ENCODE data around the gene MELTF. TPM values are rescaled to one million over a fixed set of nuclear protein-coding genes. Genes with fewer than 3 reads are reported as not detected.

MELTF gene
- total RNA-seq, 1 experiment from 2014 or later, result 60.6 TPM

DNA sequence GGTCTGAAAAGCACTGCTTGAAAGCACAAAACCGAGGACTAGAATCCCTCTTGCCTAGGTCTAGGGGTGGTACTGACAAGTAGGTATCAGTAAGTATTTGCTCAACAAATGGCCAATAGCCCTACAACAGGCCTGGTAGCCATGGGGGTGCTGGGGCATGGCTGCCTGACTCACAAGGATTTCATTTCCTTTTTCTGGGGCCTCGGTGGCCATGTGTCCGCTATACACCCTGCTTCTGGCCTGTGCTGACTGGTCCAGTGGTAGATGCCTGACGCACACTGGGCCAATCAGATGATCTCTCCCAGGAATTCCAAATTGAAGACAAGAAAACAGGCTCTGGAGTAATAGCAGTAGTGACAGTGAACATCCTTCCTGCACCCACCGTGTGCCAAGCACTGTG, 29.4 kb downstream of the MELTF start:
- DNase-seq (ENCODE audit: low read depth), result no peak
- in situ Hi-C loops (cut with HindIII; ENCODE audit: low pct_unique_long_range_greater_than_20kb, low sequenced_read_pairs), result no loop called here

DNA sequence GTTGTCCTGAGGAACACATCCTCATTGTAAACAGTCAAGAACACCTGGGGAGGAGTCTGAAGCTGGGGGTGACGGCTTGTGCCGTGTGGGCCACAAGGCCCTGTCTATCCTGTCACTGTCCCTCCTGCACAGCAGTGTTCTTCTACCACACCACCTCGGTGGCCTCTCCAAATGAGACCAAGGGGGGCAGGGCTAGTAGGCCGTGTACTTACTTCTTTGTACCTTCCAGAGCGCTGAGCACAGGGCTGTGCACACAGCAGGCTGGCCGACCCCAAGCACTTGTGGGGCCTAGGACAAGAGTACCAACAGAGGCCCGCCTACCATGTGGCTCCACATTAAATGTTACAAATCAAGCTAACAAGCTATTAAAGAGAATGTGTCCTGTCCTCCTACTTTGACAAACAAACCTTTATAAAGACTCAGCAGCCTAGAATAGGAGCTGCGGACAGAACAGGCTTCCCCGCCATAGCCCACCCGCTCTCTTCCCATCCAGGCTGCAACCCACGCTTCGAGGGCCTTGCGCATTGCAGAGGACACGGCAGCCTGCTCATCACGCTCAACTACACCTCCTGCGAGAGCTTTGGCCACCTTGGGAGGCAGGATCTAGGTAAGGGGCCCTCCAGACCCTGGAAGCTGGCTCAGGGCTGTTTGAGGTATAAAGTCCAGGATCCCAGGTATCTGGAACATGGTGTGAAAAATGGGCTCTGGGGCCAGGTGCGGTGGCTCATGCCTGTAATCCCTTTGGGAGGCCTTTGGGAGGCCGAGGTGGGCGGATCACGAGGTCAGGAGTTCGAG, 30.5 kb downstream of the MELTF start:
- in situ Hi-C loops (cut with HindIII; ENCODE audit: low pct_unique_long_range_greater_than_20kb, low sequenced_read_pairs), result no loop called here

DNA sequence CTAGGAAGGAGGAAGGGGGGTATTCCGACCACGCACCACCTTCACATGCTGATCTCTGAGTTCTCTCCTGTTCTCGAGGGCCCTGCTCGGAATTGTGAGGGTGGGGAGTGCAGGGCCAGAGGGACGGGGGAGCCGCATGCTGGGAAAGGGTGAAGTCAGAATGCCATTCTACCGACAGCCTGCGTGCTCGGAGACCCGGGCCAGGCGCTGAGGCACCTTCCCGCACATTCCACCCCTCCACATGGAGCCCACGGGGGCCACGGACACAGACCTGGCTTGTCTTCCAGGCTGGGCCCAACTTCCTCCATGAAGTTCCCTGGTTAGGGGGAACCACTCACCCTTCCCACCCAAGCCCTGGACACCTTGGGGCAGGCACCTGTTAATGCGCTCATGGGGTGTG, 32.3 kb downstream of the MELTF start:
- in situ Hi-C loops (cut with HindIII; ENCODE audit: low pct_unique_long_range_greater_than_20kb, low sequenced_read_pairs), result no loop called here
- DNase-seq (ENCODE audit: low read depth), result no peak

More for the DNA sequence above, 30.5 kb downstream of the MELTF start:
- no peak for DNase-seq (ENCODE audit: low read depth)

DNA sequence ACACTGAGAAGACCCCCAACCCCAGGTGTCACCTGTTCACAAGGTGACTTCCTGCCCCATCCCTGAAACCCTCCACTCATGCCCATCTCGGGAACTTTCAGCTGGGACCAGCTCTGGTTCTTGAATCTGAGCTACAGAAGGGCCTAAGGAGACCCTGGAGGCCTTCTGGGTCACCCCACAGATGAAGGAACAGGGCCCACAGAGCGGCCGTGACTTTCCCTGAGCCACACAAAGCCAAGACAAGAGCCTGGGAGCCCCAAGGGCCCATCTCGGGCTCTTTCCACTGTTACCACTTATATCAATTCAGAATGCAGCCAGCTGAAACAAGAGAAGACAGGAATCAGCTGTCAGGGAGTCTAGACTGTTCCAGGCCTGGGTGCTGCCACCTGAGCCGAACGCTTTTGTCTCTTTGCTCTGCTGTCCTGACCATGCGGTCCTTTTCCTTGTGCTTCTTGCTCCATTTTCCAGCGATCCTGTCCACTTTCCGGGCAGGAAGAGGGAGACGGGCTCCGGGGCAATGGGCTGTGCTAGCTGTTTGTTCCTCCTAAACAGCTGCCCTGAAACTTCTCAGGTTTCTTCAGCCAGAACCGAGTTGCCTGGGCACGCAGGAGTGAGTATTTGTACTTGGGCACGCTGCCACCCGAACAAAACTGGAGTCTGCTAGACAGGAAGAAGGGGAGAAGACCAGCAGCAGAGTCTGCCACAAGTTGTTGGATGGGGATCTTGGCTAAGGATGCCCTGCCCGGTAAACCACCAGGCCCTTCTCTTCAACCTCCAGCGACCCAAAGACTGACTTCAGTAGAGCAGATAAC, 33.0 kb downstream of the MELTF start:
- DNase-seq (ENCODE audit: low read depth), result no peak
- in situ Hi-C loops (cut with HindIII; ENCODE audit: low pct_unique_long_range_greater_than_20kb, low sequenced_read_pairs), result no loop called here

DNA sequence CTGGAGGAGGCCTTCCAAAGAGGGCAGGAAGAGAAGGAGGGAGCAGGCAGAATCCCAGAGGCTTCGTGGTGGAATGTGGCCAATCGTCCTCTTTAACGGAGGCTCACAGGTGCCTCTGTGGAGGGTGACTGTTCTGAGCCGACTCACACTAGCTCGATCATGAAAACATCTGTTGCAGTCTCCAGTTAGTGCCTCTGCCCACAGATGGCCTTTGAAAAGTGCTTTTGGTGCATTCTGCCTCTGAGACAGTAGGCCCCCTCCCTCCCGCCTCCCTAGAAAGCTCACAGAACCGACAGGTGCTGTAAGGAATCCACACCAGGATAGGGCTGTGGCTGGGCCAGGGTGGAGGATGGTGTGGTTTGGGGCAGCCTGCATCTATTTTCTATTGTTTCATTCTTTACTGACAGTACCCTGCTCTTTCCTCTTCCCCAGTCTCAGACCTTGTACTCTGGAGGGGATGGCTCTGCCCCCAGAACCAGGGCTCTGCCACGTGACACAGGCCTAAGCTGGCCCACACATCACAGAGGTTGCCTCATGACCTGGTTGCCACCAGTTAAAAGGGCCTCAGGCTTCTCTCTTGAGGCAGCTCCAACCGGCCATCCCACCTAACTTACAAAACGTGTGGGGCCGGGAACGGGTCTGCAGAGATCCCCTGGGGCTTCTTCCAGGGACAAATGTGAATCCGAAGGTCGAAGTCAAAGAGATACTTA, 33.8 kb downstream of the MELTF start:
- in situ Hi-C loops (cut with HindIII; ENCODE audit: low pct_unique_long_range_greater_than_20kb, low sequenced_read_pairs), result no loop called here
- DNase-seq (ENCODE audit: low read depth), result no peak

DNA sequence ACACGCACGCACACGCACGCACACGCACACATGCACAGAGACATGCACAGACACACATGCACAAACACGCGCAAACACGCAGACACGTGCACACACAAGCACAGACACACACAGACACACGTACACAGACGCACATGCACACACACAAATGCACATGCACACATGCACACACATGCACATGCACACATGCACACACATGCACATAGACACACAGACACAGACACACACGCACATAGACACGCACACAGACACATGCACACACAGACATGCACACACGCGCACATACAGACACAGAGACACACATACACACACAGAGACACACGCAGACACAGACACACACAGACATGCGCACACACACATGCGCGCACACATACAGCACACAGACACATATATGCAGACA, 34.6 kb downstream of the MELTF start:
- in situ Hi-C loops (cut with HindIII; ENCODE audit: low pct_unique_long_range_greater_than_20kb, low sequenced_read_pairs), result no loop called here
- no peak for DNase-seq (ENCODE audit: low read depth)

DNA sequence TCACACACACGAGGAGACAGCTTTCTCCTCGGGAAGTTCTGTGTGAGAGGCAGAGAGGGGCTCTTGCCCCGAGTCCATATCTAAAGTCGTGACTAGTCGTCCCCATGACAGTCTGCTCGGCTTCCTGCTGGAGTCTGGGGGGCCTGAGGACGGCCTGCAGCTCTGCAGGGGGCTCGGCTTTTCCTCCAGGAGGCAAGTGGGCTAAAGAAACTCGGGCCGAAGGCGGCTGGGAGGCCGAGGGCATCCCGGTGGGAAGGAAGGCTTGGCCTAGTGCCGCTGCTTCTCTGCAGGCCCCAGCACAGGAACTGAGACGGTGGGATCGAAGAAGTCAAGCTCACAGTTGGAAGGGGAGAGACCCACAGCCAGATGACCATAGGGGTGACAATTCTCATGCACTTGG, 35.6 kb downstream of the MELTF start:
- no peak for DNase-seq (ENCODE audit: low read depth)
- in situ Hi-C loops (cut with HindIII; ENCODE audit: low pct_unique_long_range_greater_than_20kb, low sequenced_read_pairs), result no loop called here

DNA sequence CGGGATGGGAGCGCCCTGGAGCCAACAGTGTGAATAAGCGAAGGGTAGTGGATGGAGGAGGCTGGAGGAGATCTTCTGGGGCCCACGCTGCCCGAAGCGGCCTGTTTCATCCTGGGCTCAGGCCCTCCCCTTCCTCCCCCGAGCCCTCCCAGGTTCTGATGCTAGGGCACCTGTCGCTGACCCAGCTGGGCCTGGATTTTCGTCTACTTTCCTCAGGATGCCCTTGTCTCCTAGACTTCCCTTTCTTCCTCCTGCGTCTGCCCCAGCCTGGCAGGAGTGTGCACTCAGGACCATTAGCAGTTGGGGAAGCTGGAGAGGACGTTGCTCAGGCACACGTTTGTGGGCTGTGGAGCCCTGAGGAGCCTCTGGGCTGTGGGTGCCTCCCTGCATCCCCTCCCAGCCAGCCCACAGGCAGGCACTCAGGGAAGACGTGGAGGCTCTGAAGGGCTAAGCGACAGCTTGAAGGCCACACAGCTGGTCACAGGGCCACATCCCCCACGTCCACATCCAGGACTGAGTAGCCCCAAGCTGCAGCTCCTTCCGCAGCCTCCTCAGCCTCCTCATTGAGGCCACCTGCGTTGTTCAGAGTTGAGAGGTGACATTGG, 37.1 kb downstream of the MELTF start:
- DNase-seq (ENCODE audit: low read depth), result no peak
- in situ Hi-C loops (cut with HindIII; ENCODE audit: low pct_unique_long_range_greater_than_20kb, low sequenced_read_pairs), result no loop called here

DNA sequence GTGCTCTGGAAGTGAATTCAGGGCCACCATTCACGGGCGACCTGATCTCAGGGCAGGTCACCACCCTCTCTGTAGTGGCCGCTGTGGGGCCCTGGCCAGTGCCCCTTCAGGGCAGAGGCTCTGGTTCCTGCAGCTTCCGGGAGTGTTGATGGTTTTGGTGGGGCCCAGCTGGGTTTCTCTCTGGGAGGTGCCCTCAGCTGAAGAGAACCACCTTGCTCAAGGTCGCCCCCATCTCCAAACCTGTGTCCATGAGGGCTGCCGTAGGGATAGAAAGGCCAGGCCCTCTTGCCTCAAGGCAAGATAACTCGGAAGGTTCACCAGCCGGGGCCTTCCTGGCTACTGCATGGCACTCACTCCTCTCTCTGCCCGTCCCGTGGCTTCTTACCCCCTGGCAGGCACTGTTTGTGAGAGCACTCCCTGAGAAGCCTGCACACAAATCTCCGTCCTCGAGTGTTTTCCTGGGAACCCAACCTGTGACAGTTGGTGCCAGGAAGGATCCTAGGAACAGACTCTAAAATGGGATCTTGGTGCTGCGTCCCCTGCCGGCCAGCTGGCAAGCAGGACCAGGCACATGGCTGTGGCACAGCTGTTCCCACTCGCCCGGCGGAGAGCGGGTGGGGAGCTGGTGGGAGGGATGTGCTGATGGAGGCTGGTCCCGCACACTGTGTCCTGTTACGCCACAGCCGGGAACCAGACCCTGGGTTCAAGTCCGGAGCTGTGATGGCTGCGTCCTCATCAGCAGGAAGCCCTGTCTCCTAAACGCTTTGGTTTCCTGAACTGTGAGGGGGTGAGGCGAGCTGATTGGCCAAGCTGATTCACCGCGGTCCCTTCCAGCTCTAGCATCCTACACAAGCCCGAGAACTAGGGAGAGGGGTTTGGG, 37.8 kb downstream of the MELTF start:
- in situ Hi-C loops (cut with HindIII; ENCODE audit: low pct_unique_long_range_greater_than_20kb, low sequenced_read_pairs), result no loop called here
- DNase-seq (ENCODE audit: low read depth), result no peak

DNA sequence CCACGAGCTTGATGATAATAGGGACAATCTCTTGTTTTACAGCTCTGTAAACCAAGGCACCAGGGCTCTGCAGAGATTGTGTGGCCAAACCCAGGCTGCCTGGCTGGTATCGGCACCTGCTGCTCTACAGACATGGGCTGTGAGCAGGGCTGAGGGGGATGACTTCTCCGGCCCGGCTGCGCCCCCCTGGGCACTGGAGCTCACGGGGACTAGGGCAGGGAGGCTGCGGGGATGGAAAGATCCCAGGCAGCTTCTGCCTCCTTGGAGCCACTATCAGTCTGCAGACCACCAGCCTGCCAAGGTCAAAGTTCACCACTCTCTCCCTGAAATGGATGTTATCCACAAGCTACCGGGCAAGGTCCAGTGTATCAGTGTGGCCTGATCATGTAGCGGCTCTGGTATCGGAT, 39.0 kb downstream of the MELTF start:
- DNase-seq (ENCODE audit: low read depth), result no peak
- in situ Hi-C loops (cut with HindIII; ENCODE audit: low pct_unique_long_range_greater_than_20kb, low sequenced_read_pairs), result no loop called here

DNA sequence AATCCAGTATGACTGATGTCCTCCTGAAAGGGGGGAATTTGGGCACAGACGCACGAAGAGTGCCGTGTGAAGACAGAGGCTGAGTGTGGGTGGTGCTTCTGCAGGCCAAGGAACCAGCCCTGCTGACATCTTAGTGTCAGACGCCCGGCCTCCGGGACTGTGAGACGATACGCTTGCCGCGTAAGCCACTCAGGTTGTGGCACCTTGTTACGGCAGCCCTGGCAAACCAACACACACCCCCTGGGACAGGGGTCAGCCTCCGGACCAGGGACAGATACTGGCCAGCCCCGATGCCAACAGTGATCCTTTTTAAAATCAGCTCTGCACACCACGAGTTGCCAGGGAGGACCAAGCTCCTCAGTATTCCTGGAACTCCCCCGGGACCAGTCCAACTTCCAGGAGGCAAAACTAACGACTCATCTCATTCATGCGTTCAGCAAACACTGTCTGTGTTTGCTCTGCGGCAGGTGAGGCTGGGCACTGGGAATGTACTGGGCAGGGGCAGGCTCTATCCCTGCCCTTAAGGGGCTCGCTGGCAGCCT, 39.8 kb downstream of the MELTF start:
- peak; percentile 38 for DNase-seq (ENCODE audit: low read depth)
- in situ Hi-C loops (cut with HindIII; ENCODE audit: low pct_unique_long_range_greater_than_20kb, low sequenced_read_pairs), result no loop called here

DNA sequence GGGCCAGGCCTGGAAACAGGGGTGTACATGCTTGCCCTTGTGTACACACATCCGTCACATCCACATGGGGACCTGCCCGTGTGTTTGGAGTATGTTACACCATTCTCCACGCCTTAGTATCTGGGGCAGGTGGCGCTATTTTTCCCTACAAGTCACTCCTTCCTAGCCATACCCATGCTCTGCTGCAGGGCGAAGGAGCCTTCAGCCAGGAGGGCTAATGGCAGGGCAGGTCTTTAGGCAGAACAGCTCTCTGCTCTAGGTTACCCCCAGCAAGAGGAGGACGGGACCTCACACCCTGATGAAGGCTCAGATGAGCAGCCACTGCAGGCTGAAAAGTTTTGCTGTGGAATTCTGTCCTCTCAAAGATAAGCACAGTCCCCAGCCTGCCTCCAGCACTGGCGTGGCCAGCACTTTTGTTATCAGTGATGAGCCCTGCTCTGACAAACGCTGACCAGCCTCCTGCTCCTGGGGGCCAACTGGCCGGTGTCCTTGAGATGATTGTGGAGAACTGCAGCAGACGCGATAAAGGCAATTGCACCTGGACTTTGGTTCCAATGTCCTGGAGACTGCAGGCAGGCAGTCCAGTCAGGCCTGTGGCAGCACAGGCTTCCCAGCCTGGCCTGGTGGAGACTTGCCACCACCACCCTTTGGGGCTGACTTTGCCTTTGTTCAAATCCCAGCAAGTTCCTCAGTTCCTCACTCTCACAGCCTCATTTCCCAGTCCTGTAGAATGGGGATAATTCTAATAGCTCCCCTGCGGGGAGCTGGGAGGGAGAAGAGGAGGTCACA, 41.2 kb downstream of the MELTF start:
- no peak for DNase-seq (ENCODE audit: low read depth)
- in situ Hi-C loops (cut with HindIII; ENCODE audit: low pct_unique_long_range_greater_than_20kb, low sequenced_read_pairs), result no loop called here

DNA sequence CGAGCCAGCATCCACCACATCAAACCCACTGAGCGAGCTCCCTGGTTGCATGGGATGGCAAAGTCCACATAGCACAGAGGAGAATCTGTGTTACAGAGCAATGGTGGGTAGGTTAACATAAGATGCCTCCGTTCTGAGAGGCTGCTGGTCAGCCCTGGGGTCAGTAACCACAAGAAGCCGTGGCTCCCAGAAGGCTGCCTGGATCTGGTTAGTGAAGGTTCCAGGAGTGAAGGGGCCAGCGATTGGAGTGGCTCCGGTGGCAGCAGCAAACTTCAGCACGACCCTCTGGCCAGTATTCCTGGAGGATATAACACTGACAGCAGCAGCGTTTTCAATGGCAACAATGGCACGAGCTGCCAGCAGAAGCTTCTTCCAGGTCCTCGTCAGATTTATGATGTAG, 42.6 kb downstream of the MELTF start:
- DNase-seq (ENCODE audit: low read depth), result no peak
- in situ Hi-C loops (cut with HindIII; ENCODE audit: low pct_unique_long_range_greater_than_20kb, low sequenced_read_pairs), result no loop called here

DNA sequence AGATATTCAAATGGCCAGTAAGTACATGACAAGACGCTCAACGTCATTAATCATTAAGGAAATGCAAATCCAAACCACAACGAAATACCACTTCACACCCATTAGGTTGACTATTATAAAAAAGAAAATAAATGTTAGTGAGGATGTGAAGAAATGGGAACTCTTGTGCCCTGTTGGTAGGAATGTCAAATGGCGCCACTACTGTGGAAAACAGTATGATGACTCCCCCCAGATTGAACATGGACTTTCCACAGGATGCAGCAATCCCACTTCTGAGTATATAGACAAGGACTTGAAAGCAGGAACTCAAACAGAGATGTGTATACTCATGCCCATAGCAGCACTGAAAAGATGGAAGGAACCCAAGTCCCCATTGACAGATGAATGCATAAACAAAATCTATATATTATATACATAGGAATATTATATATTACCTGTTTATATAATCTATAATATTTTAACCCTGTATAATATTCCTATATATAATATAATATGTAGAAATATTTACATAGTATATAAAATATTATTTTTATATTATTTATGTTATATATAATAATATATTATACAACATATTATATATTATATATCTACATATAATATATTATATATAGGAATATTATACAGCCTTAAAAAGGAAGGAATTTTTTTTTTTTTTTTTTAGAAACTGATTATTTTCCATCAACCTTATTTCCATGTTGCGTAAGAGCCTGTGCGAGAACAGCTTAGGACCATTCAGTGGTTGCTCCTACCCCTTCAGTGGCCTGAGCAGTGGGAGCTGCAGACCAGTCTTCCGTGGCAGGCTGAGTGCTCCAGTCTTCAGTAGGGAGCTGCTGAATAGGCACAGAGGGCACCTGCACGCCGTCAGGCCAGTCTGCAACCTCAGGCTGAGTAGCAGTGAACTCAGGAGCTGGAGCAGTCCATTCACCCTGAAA, 43.4 kb downstream of the MELTF start:
- DNase-seq (ENCODE audit: low read depth), result no peak
- in situ Hi-C loops (cut with HindIII; ENCODE audit: low pct_unique_long_range_greater_than_20kb, low sequenced_read_pairs), result no loop called here

DNA sequence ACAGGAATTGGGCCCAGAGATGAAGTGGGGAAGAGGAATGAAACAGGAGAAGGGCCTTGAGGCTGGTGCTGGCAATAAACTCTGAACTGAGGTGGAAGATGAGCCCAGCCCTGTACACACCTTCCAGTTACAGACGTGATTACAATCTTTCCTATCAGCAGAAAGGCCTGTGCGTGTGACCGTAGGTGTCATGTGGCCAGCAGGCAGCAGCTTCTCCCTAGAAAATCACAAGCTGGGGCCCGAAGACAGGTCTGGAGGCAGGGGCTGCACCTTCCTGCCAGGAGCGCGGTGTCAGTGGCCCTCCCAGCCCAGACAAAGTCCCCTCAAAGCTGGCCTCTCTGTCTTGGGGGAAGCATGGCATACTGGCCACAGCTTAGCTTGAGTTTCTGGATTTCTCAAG, 44.3 kb downstream of the MELTF start:
- in situ Hi-C loops (cut with HindIII; ENCODE audit: low pct_unique_long_range_greater_than_20kb, low sequenced_read_pairs), result no loop called here
- no peak for DNase-seq (ENCODE audit: low read depth)

DNA sequence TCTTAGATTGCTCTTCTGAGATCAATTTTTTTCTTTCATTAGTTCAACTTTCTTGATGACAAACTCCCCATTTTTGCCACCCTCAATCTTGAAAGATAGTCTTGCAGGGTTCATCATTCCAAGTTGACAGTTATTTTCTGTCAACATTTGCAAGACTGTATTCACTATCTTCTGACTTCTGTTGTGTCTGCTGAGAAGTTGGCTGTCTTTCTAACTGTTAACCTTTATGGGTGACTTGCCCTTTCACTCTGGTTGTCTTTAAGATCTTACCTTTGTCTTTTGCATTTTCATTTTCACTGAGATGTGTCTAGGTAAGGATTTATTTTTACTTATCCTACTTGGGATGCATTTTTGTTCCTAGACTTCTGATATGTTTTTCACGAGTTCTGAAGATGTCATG, 46.4 kb downstream of the MELTF start:
- no peak for DNase-seq (ENCODE audit: low read depth)
- in situ Hi-C loops (cut with HindIII; ENCODE audit: low pct_unique_long_range_greater_than_20kb, low sequenced_read_pairs), result no loop called here

All from Caki2 (cell line).